Panc1 (cell line): Measurements from ENCODE around the gene HOXA7. TPM values are rescaled to one million over a fixed set of nuclear protein-coding genes. Genes with fewer than 3 reads are reported as not detected.

Source experiments
- ATAC-seq: fragments of 200-7000 bp; cut with Tn5 transposase; 2 replicates; pipeline ENCODE4 v1.9.1; 2020; ENCODE audit warnings: mild to moderate bottlenecking, moderate library complexity
- BruUV-seq: library from RNA; stranded (reverse); fragments of 400-500 nt; replicated peaks from 2 replicates; lab custom pipeline; 2021; lab: Mats Ljungman, UMichigan
- CTCF ChIA-PET: fragments of 300-600 bp; sonication (Branson Sonifier 250); formaldehyde crosslinking; loops from one replicate; lab custom pipeline; 2022; ENCODE audit warnings: antibody characterized with exemption; lab: Charles Lee
- POLR2A ChIA-PET: fragments of 300-600 bp; sonication (Branson Sonifier 250); formaldehyde crosslinking; loops from one replicate; lab custom pipeline; 2022; ENCODE audit warnings: antibody characterized with exemption; lab: Charles Lee
- DNase-seq: peaks from one replicate; pipeline ENCODE4 v3.0.0-alpha.2; 2010; ENCODE audit warnings: low read depth, low spot score
- H3K27ac ChIP-seq: 2 replicates; pipeline ENCODE4 v1.5.1; 2011; ENCODE audit warnings: mild to moderate bottlenecking, low read length, inconsistent platforms
- H3K27me3 ChIP-seq: fragments of 200-500 bp; sonication (Bioruptor generic); 2 replicates; pipeline ENCODE4 v1.6.0; 2014; ENCODE audit warnings: low read length, inconsistent platforms; ENCODE audit not compliant: control insufficient read depth, insufficient read depth
- H3K36me3 ChIP-seq: fragments of 200-500 bp; sonication (Bioruptor generic); 2 replicates; pipeline ENCODE4 v1.5.1; 2014; ENCODE audit warnings: inconsistent platforms, mild to moderate bottlenecking, low read length, moderate library complexity; ENCODE audit not compliant: control insufficient read depth, insufficient read depth
- H3K4me1 ChIP-seq: 2 replicates; pipeline ENCODE4 v1.5.1; 2011; ENCODE audit warnings: inconsistent platforms, mild to moderate bottlenecking, low read length, moderate library complexity; ENCODE audit not compliant: control insufficient read depth, insufficient read depth
- H3K4me3 ChIP-seq, 2 experiments: 2 replicates each; pipeline ENCODE4 v1.5.1; 2011 to 2012; ENCODE audit warnings: low read depth in 2 of 2, low read length in 2 of 2, mild to moderate bottlenecking in 2 of 2, inconsistent platforms in 1 of 2, moderate library complexity in 1 of 2
- H3K9me3 ChIP-seq: fragments of 200-500 bp; sonication (Bioruptor generic); 2 replicates; pipeline ENCODE4 v1.5.1; 2014; ENCODE audit warnings: low read depth, mild to moderate bottlenecking, inconsistent platforms, low read length, moderate library complexity; ENCODE audit not compliant: control insufficient read depth, insufficient read depth
- CTCF ChIP-seq: fragments of 450-650 bp; IDR thresholded peaks from 2 replicates; pipeline ENCODE4 v1.5.1; 2017; ENCODE audit warnings: mild to moderate bottlenecking
- POLR2AphosphoS5 ChIP-seq: IDR thresholded peaks from 2 replicates; pipeline ENCODE4 v1.6.1; 2012; ENCODE audit warnings: mild to moderate bottlenecking, low read depth, low read length, moderate library complexity
- REST ChIP-seq, 2 experiments: IDR thresholded peaks; 2 replicates each; pipeline ENCODE4 v1.6.1; 2011 to 2012; ENCODE audit warnings: low read depth in 2 of 2, control low read depth in 1 of 2, low read length in 1 of 2, mild to moderate bottlenecking in 1 of 2, moderate library complexity in 1 of 2; ENCODE audit not compliant: insufficient read depth in 1 of 2
- SIN3A ChIP-seq: IDR thresholded peaks from 2 replicates; pipeline ENCODE4 v1.6.1; 2012; ENCODE audit warnings: low read depth, mild to moderate bottlenecking, low read length, moderate library complexity, borderline replicate concordance; ENCODE audit not compliant: insufficient read depth
- TCF7L2 ChIP-seq: IDR thresholded peaks from 2 replicates; pipeline ENCODE4 v1.6.1; 2011; ENCODE audit warnings: mild to moderate bottlenecking, low read depth, low read length, inconsistent platforms
- in situ Hi-C: cut with HindIII; loops from 2 replicates; pipeline ENCODE4 v1.10.0; 2016; ENCODE audit warnings: low sequenced_read_pairs, low pct_unique_long_range_greater_than_20kb
- intact Hi-C: fragments of 100-400 bp; cut with micrococcal nuclease; formaldehyde crosslinking; loops from one replicate; pipeline ENCODE4 v1.10.0; 2022; ENCODE audit not compliant: unreplicated experiment
- total RNA-seq: library from RNA; stranded (reverse); gene quantifications from one replicate; pipeline ENCODE4 v1.2.1, GENCODE V29; 2021; ENCODE audit not compliant: unreplicated experiment

The HOXA7 gene
- total RNA-seq, 1 experiment from 2014 or later, result not detected

- in situ Hi-C loops, result no loop called here
- Histone ChIP-seq H3K4me3 (no peak overlapping the region), H3K27ac (no peak overlapping the region), H3K9me3 (no peaks in the 10 kb centered on the region), H3K27me3 (no peaks in the 10 kb centered on the region), H3K36me3 (no peaks in the 10 kb centered on the region; the same call in 1 of the 2 replicates), H3K4me1 (peaks cover 5% of the 10 kb centered on the region; the same call in 1 of the 2 replicates)
- DNase-seq, result no peak
- BruUV-seq, result no TSS peak
- TF ChIP-seq POLR2AphosphoS5, result no peak
- intact Hi-C loops, result no loop called here
- no peak for ATAC-seq
- ChIA-PET POLR2A (no interaction called here), CTCF (interaction anchor here (0.7 kb wide), 1 partner anchor 338 kb away, joined by 7 read pairs; no protein-coding TSS in a partner anchor)
These were observed 9.6 kb upstream of the HOXA7 start for GRCh38 chr7:27165996-27166530.

GRCh38 chr7:27165089-27165995, 8.9 kb upstream of the HOXA7 start, which contains the start of gene HOXA9:
Gene HOXA9, minus strand, starts transcription at chr7:27165537. Its CDS starts 80 bp downstream, at chr7:27165457.
- H3K27ac ChIP-seq, result no peak within 1 kb of the TSS
- CTCF ChIA-PET, result no interaction called here
- H3K4me1 ChIP-seq, result peaks cover 3% of the 10 kb centered on the region; the same call in 1 of the 2 replicates
- ATAC-seq, result no peak
- no peak for DNase-seq
- intact Hi-C loops, result no loop called here
- peak within 1 kb of the TSS; percentile 37 to 41 for H3K4me3 ChIP-seq
- no peaks in the 10 kb centered on the region for H3K9me3 ChIP-seq
- H3K36me3 ChIP-seq, result no peaks in the 10 kb centered on the region; the same call in 1 of the 2 replicates
- POLR2A ChIA-PET, result no interaction called here
- H3K27me3 ChIP-seq, result no peaks in the 10 kb centered on the region
- in situ Hi-C loops, result no loop called here
- TF ChIP-seq CTCF (no peak), SIN3A (no peak), REST (IDR thresholded peaks at IDR 0.05; ENCODE audit: insufficient read depth in 1 of 2, low read depth in 2 of 2, low read length in 1 of 2) (no peak), POLR2AphosphoS5 (no peak), TCF7L2 (no peak)
- no TSS peak for BruUV-seq
